ENCODE data around the gene PRODH. TPM values are rescaled to one million over a fixed set of nuclear protein-coding genes. Genes with fewer than 3 reads are reported as not detected.
"Not testable (repeated sequence)": the region's sequence is repeated elsewhere in the genome, so short reads cannot be mapped to it uniquely, and the experiment has no call there.

PRODH gene, protein sequence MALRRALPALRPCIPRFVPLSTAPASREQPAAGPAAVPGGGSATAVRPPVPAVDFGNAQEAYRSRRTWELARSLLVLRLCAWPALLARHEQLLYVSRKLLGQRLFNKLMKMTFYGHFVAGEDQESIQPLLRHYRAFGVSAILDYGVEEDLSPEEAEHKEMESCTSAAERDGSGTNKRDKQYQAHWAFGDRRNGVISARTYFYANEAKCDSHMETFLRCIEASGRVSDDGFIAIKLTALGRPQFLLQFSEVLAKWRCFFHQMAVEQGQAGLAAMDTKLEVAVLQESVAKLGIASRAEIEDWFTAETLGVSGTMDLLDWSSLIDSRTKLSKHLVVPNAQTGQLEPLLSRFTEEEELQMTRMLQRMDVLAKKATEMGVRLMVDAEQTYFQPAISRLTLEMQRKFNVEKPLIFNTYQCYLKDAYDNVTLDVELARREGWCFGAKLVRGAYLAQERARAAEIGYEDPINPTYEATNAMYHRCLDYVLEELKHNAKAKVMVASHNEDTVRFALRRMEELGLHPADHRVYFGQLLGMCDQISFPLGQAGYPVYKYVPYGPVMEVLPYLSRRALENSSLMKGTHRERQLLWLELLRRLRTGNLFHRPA
- 1 to 10 TPM in 1 of 2 donors, under 1 TPM in 1; 0.33 to 3.4 TPM for total RNA-seq
- long read RNA-seq, donor 1: 0 reads
- long read RNA-seq, donor 2: 0 reads

GRCh38 chr22:18935889-18936529, at the start of gene PRODH:
Gene PRODH, minus strand, starts transcription at chr22:18936293. Its CDS starts 6 bp downstream, at chr22:18936287.
- intact Hi-C loops (cut with DNase I): no loop called here
- DNase-seq (ENCODE audit: low spot score): no peak

DNA sequence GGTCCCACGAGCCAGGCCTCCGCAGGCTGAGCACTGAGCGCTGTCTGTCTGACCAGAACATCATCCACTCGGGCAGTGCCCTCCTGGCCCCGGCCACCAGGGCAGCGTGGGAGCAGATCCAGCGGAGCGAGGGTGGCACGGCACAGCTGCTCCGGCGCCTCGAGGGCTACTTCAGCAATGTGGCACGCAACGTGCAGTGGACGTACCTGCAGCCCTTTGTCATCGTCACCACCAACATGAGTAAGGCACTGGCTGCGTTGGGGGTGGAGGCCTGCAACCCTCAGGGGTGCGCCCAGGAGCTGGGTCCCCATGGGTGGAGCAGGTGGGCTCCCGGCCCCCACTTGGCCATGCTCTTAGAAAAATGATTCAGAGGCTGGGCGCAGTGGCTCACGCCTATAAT, 49.7 kb upstream of the PRODH start:
- DNase-seq (ENCODE audit: low spot score): peak; percentile 73
- intact Hi-C loops (cut with DNase I): no loop called here

DNA sequence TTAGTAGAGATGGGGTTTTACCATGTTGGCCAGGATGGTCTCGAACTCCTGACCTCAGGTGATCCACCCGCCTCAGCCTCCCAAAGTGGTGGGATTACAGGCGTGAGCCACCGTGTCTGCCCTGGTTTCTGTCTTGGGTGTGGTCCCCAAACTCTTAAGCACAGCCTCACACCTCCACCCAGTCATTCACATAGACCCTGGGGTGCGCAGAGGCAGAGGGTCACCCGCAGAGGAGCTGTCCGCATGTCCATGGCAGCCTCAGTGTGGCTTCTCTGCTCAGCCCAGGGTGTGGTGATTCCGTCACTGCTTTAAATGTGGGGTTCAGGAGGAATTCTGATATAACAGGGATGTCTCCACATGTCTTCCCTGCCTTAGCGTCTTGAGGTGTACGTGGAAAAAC, 48.5 kb upstream of the PRODH start:
- intact Hi-C loops (cut with DNase I): no loop called here
- DNase-seq (ENCODE audit: low spot score): peak; percentile 62

DNA sequence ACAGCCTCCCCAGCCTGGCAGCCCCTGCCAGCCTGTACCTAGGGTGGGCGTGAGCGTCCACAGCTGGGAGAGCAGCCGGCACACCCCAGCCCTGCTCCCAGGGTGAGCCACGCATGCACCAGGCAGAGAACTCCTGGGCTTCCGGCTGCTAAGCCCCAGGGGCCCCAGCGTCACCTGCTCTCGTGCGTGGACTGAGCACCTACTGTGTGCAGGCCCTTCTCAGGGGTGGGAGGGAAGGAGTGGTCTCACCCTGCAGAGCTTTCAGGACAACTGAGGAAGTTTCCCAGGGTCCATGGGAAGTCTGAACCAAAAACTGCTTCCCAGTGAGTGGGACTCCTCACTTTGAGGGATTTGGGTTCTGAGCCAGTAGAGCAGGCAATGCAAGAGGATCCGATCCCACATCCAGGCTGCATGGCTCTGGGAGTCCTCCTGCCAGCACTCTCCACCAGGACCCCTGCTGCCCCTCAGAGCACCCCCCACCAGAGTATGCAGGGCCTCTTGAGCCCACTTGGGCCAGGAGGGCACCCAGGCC, 47.1 kb upstream of the PRODH start:
- intact Hi-C loops (cut with DNase I): no loop called here
- peak; percentile 64 for DNase-seq (ENCODE audit: low spot score)

DNA sequence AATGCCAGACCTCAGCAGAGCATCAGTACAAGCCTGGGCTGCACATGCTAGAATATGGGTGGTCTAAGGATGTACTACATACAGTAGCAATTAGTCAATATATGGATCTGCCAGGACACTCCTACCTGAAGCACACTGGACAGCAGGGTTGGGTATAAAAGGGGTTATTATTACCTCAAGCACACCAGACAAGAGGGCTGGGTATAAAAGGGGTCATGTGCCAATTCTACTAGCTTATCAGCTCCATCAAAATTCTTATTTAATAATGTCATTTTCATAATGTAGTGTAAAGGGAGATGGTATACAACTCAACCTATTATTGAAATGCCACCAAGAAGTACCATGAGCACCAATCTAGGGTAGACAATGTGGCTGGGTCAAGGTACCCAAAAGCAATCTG, 44.7 kb upstream of the PRODH start:
- intact Hi-C loops (cut with DNase I): no loop called here
- no peak for DNase-seq (ENCODE audit: low spot score)

DNA sequence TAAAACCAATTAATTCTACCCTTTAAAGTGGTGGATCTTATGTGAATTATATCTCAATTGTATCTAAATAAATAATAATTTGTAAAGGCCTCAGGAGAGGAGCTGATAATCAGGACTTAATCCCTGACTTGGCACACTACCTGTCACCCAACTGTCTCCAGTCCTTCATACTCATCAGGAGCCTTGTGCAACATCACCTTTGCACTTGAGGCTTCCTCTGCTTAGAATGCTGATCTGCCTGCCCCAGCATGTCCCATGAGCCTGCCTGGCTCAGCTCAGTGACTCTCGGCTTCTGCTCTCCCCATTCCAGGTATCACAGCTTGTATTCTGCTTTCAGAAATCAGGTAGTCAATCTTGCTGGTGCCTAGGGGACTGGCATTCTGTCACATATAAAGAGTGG, 43.9 kb upstream of the PRODH start:
- DNase-seq (ENCODE audit: low spot score): no peak
- intact Hi-C loops (cut with DNase I): no loop called here

- intact Hi-C loops (cut with DNase I): no loop called here
- peak; percentile 73 for DNase-seq (ENCODE audit: low spot score)
These were observed 42.4 kb upstream of the PRODH start for GRCh38 chr22:18978506-18978905.

DNA sequence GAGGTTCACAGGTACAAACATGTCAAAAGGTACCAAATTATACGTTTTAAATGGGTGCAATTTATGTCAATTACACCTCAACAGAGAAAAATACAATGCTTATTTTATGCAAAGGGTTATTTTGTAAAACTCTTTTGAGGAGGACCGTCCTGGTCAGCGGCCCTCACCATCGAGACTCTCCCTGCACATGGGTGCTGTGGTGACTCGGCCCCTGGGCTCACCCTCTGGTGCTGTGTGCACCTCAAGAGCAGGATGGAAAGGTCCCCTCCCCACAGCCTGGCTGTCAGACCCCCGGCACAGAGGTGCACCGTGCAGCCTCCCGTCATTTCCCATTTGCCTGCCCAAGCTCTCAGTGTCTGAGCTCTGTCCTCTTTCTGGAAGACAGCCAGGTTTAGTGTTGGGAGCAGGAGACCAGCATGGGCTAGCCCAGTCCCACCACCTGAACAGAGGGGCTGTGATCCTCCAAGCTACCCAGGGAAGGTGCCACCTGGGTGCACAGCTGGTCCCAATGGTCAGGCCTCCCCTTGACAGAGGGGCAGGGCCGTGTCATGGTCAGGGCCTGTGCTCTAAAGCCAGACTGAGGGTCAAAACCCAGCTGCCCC, 41.8 kb upstream of the PRODH start:
- intact Hi-C loops (cut with DNase I): no loop called here
- peak; percentile 73 for DNase-seq (ENCODE audit: low spot score)

- peak; percentile 40 for DNase-seq (ENCODE audit: low spot score)
- intact Hi-C loops (cut with DNase I): no loop called here
These were observed 40.2 kb upstream of the PRODH start for GRCh38 chr22:18976197-18976751.

GRCh38 chr22:18975434-18976196, 39.5 kb upstream of the PRODH start:
- DNase-seq (ENCODE audit: low spot score): no peak
- intact Hi-C loops (cut with DNase I): no loop called here

GRCh38 chr22:18974477-18975180, 38.5 kb upstream of the PRODH start:
- intact Hi-C loops (cut with DNase I): no loop called here
- no peak for DNase-seq (ENCODE audit: low spot score)

- intact Hi-C loops (cut with DNase I): no loop called here
- no peak for DNase-seq (ENCODE audit: low spot score)
These were observed 37.4 kb upstream of the PRODH start for GRCh38 chr22:18973264-18974031.

GRCh38 chr22:18972591-18972990, 36.5 kb upstream of the PRODH start:
- intact Hi-C loops (cut with DNase I); DNase-seq (ENCODE audit: low spot score): not testable (repeated sequence)

GRCh38 chr22:18972029-18972428, 35.9 kb upstream of the PRODH start:
- intact Hi-C loops (cut with DNase I); DNase-seq (ENCODE audit: low spot score): not testable (repeated sequence)

DNA sequence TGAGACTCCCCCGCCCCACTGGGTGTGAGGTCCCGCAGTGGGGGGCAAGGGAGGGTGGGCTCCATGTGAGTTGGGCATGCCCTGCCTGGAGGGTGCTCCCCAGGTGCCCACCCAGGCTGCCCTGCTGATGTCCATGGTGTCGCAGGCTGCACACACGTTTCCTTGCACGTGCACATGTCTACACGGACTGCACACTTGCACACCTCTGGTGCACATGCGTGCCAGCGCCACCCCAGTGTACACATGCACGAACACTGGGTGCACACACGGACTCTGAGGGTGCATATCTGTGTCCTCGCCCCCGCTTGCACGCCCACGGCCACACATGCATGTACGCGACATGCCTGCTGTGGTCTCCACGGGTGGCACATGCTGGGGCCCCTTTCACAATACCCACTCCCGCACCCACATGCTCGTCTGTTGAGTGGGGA, 35.2 kb upstream of the PRODH start:
- DNase-seq (ENCODE audit: low spot score): no peak
- intact Hi-C loops (cut with DNase I): no loop called here

- intact Hi-C loops (cut with DNase I): no loop called here
- DNase-seq (ENCODE audit: low spot score): no peak
These were observed 34.8 kb upstream of the PRODH start for GRCh38 chr22:18970948-18971315.

DNA sequence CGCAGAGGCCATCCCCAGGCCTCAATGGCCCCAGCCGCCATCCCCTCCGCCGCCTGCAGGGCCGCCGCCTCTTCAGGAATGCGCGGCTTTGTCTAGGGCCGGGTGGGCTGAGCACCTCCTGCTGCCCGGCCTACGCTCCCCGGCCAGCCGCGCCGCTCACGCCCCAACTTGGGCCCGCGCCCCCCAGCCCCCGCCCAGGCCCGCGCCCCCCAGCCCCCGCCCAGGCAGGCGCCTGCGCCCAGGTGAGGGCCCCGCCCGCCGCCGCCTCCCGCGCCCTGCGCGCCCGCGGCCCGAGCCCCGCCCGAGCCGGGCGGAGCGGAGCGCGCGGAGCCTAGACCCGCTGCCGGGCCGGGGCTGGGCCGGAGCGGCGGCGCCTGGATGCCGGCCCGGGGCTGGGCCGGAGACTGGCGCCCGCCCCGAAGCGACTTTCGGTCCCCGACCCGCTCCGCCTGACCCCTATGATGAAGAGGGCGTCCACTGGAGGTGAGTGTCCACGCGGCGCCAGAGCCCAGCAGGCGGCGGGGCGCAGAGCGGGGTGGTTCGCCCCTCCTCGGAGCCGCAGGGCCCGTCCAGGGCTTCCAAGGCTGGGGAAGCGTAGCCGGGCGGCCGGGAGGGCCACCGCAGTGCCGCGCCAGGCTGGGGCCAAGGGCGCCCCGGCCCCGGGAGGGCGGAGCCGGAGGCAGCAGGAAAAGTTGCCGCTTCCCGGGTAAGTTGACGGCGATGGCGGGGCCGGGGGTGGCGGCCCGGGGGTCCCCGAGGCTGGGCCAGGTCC, 34.3 kb upstream of the PRODH start:
- no peak for DNase-seq (ENCODE audit: low spot score)
- intact Hi-C loops (cut with DNase I): no loop called here

All from posterior vena cava (tissue), 2 donors.